ENCODE measurements around the gene ITGB8. TPM values are rescaled to one million over a fixed set of nuclear protein-coding genes. Genes with fewer than 3 reads are reported as not detected.

Gene ITGB8
- total and polyA plus RNA-seq, 12 donors, result 1.1 to 16.4 (median 6.3) TPM

- 60 to 79% (median 73%) methylated on average over 1 of the region's 1 CpG for WGBS, 4 donors
- H3K27ac ChIP-seq, result no peak overlapping the region
- intact Hi-C loops (cut with DNase I), result no loop called here
- H3K4me1 ChIP-seq (replicated peaks in 1 of 2), result peaks cover 11 to 19% of the 10 kb centered on the region in 2 donors
- no peak for DNase-seq
- peaks cover 0 to 5% (median 0%) of the 10 kb centered on the region in 3 donors for H3K9me3 ChIP-seq (replicated peaks in 1 of 3)
- H3K27me3 ChIP-seq, result no peaks in the 10 kb centered on the region
- no peak overlapping the region for H3K4me3 ChIP-seq
- H3K36me3 ChIP-seq (replicated peaks in 1 of 2), result no peaks in the 10 kb centered on the region
- TF ChIP-seq POLR2A (IDR thresholded peaks at IDR 0.05) (no peak), CTCF (IDR thresholded peaks at IDR 0.05) (no peak)
These were observed 81.3 kb downstream of the ITGB8 start for GRCh38 chr7:20412032-20412431.

GRCh38 chr7:20417260-20417659 lies 86.6 kb downstream of the ITGB8 start:
- 80 to 85% (median 81%) methylated on average over 1 of the region's 1 CpG for WGBS, 4 donors
- TF ChIP-seq POLR2A (IDR thresholded peaks at IDR 0.05) (no peak), CTCF (IDR thresholded peaks at IDR 0.05) (no peak)
- Histone ChIP-seq H3K9me3 (replicated peaks in 1 of 3) (peaks cover 0 to 5% (median 0%) of the 10 kb centered on the region in 3 donors), H3K4me3 (no peak overlapping the region), H3K4me1 (replicated peaks in 1 of 2) (no peaks in the 10 kb centered on the region), H3K36me3 (replicated peaks in 1 of 2) (no peaks in the 10 kb centered on the region), H3K27me3 (no peaks in the 10 kb centered on the region), H3K27ac (no peak overlapping the region)
- intact Hi-C loops (cut with DNase I), result no loop called here
- peak in 1 of 7 donors; percentile 29 for DNase-seq

- intact Hi-C loops (cut with DNase I), result no loop called here
- no peak for TF ChIP-seq CTCF (IDR thresholded peaks at IDR 0.05)
- TF ChIP-seq POLR2A (IDR thresholded peaks at IDR 0.05), result no peak
- 66 to 75% (median 71%) methylated on average over 3 of the region's 3 CpGs for WGBS, 4 donors
These were observed 87.1 kb downstream of the ITGB8 start for GRCh38 chr7:20417675-20418382.

GRCh38 chr7:20424500-20424899 lies 93.8 kb downstream of the ITGB8 start:
- TF ChIP-seq POLR2A (IDR thresholded peaks at IDR 0.05), result no peak
- TF ChIP-seq CTCF (IDR thresholded peaks at IDR 0.05), result no peak
- Histone ChIP-seq H3K27ac (no peak overlapping the region), H3K4me1 (replicated peaks in 1 of 2) (no peaks in the 10 kb centered on the region), H3K4me3 (no peak overlapping the region), H3K27me3 (no peaks in the 10 kb centered on the region), H3K36me3 (replicated peaks in 1 of 2) (no peaks in the 10 kb centered on the region), H3K9me3 (replicated peaks in 1 of 3) (no peaks in the 10 kb centered on the region)
- 89 to 94% (median 92%) methylated on average over 6 of the region's 6 CpGs for WGBS, 4 donors
- no peak for DNase-seq
- intact Hi-C loops (cut with DNase I), result no loop called here

More at GRCh38 chr7:20417675-20418382, 87.1 kb downstream of the ITGB8 start:
- no peak overlapping the region for H3K27ac ChIP-seq
- no peak for DNase-seq
- no peaks in the 10 kb centered on the region for H3K36me3 ChIP-seq (replicated peaks in 1 of 2)
- no peaks in the 10 kb centered on the region for H3K4me1 ChIP-seq (replicated peaks in 1 of 2)
- no peak overlapping the region for H3K4me3 ChIP-seq
- no peaks in the 10 kb centered on the region for H3K27me3 ChIP-seq
- H3K9me3 ChIP-seq (replicated peaks in 1 of 3), result no peaks in the 10 kb centered on the region
